ENCODE results near the gene CALN1.

GRCh38 chr7:71835056-71835455, 577.1 kb downstream of the CALN1 start:
- no peak for TF ChIP-seq CTCF (IDR thresholded peaks at IDR 0.05)
- TF ChIP-seq POLR2A (IDR thresholded peaks at IDR 0.05), result no peak

Measured in heart left ventricle (tissue), 13 donors.